Astrocyte (in vitro differentiated cells and primary cell): Measurements from ENCODE around the gene CDKAL1. TPM values are rescaled to one million over a fixed set of nuclear protein-coding genes. Genes with fewer than 3 reads are reported as not detected.

Experiments used
- DNase-seq: peaks from one replicate; pipeline ENCODE4 v3.0.0-alpha.2; 2010; ENCODE audit warnings: low read depth
- FAIRE-seq: peaks from 2 replicates; lab custom pipeline; 2011; peaks lifted over from hg19 to GRCh38; lab: Jason Lieb, UNC
- H2AFZ ChIP-seq: 2 replicates; pipeline ENCODE4 v1.6.0; 2012; ENCODE audit warnings: low read depth, low read length, inconsistent platforms
- H3K27ac ChIP-seq: 2 replicates; pipeline ENCODE4 v1.5.1; 2011; ENCODE audit warnings: low read depth, low read length, inconsistent platforms
- H3K27me3 ChIP-seq: 2 replicates; pipeline ENCODE4 v1.6.0; 2011; ENCODE audit warnings: low read length, inconsistent platforms; ENCODE audit not compliant: insufficient read depth
- H3K36me3 ChIP-seq: 2 replicates; pipeline ENCODE4 v1.5.1; 2011; ENCODE audit warnings: low read length, inconsistent platforms; ENCODE audit not compliant: insufficient read depth
- H3K4me1 ChIP-seq: 2 replicates; pipeline ENCODE4 v1.5.1; 2011; ENCODE audit warnings: low read length, inconsistent platforms; ENCODE audit not compliant: insufficient read depth
- H3K4me2 ChIP-seq: 2 replicates; pipeline ENCODE4 v1.6.0; 2012; ENCODE audit warnings: low read length, inconsistent platforms
- H3K4me3 ChIP-seq: 2 replicates; pipeline ENCODE4 v1.5.1; 2011; ENCODE audit warnings: low read depth, mild to moderate bottlenecking, low read length, inconsistent platforms; ENCODE audit not compliant: insufficient read depth
- H3K79me2 ChIP-seq: 2 replicates; pipeline ENCODE4 v1.6.0; 2012; ENCODE audit warnings: mild to moderate bottlenecking, low read length, inconsistent platforms; ENCODE audit not compliant: insufficient read depth
- H3K9ac ChIP-seq: 2 replicates; pipeline ENCODE4 v1.6.0; 2012; ENCODE audit warnings: mild to moderate bottlenecking, low read length, inconsistent platforms
- H3K9me3 ChIP-seq: 2 replicates; pipeline ENCODE4 v1.5.1; 2012; ENCODE audit warnings: low read depth, mild to moderate bottlenecking, low read length, inconsistent platforms; ENCODE audit not compliant: insufficient read depth
- H4K20me1 ChIP-seq: 2 replicates; pipeline ENCODE4 v1.6.0; 2012; ENCODE audit warnings: low read length, inconsistent platforms; ENCODE audit not compliant: insufficient read depth
- H3K27ac Mint-ChIP-seq: one replicate; pipeline ENCODE4 v1.8.0; 2021; ENCODE audit warnings: mild to moderate bottlenecking, mixed read lengths; ENCODE audit not compliant: unreplicated experiment
- H3K27me3 Mint-ChIP-seq: one replicate; pipeline ENCODE4 v1.8.0; 2021; ENCODE audit warnings: low read depth, mixed read lengths; ENCODE audit not compliant: unreplicated experiment
- H3K36me3 Mint-ChIP-seq: one replicate; pipeline ENCODE4 v1.8.0; 2021; ENCODE audit warnings: low read depth, mixed read lengths; ENCODE audit not compliant: unreplicated experiment
- H3K4me1 Mint-ChIP-seq: one replicate; pipeline ENCODE4 v1.8.0; 2021; ENCODE audit warnings: low read depth, mixed read lengths; ENCODE audit not compliant: unreplicated experiment
- H3K4me3 Mint-ChIP-seq: one replicate; pipeline ENCODE4 v1.8.0; 2021; ENCODE audit warnings: mild to moderate bottlenecking, moderate library complexity, mixed read lengths; ENCODE audit not compliant: unreplicated experiment
- H3K9me3 Mint-ChIP-seq: one replicate; pipeline ENCODE4 v1.8.0; 2021; ENCODE audit warnings: mild to moderate bottlenecking, mixed read lengths; ENCODE audit not compliant: unreplicated experiment
- CTCF ChIP-seq: IDR thresholded peaks from 2 replicates; pipeline ENCODE4 v1.5.1; 2011; ENCODE audit warnings: low read depth, mild to moderate bottlenecking, inconsistent platforms, low read length, moderate library complexity; ENCODE audit not compliant: insufficient read depth
- EZH2 ChIP-seq: IDR thresholded peaks from 2 replicates; pipeline ENCODE4 v1.6.1; 2012; ENCODE audit warnings: mild to moderate bottlenecking, low read length, inconsistent platforms; ENCODE audit not compliant: insufficient read depth
- total RNA-seq: library from RNA; stranded (reverse); gene quantifications from 2 replicates; pipeline ENCODE4 v1.2.1, GENCODE V29; 2021

CDKAL1 gene
- total RNA-seq, 1 donor from 2014 or later, result 13.7 TPM

- H3K9me3 Mint-ChIP-seq, result no peaks in the 10 kb centered on the region
- H3K27me3 Mint-ChIP-seq, result no peaks in the 10 kb centered on the region
- Histone ChIP-seq H3K79me2 (no peaks in the 10 kb centered on the region), H3K4me1 (no peaks in the 10 kb centered on the region), H3K9me3 (no peaks in the 10 kb centered on the region), H3K4me3 (no peak overlapping the region), H2AFZ (no peak overlapping the region), H3K27ac (no peak overlapping the region), H3K36me3 (no peaks in the 10 kb centered on the region), H3K27me3 (no peaks in the 10 kb centered on the region), H4K20me1 (no peaks in the 10 kb centered on the region), H3K4me2 (no peak overlapping the region), H3K9ac (no peak overlapping the region)
- FAIRE-seq, result no peak
- no peak for TF ChIP-seq EZH2
- no peak for TF ChIP-seq CTCF
- no peak for DNase-seq
- H3K36me3 Mint-ChIP-seq, result no peaks in the 10 kb centered on the region
- no peak overlapping the region for H3K27ac Mint-ChIP-seq
- H3K4me1 Mint-ChIP-seq, result no peaks in the 10 kb centered on the region
- no peak overlapping the region for H3K4me3 Mint-ChIP-seq
Observed at GRCh38 chr6:21132446-21132845, 598.2 kb downstream of the CDKAL1 start.

- no peaks in the 10 kb centered on the region for H4K20me1 ChIP-seq
- H3K27ac Mint-ChIP-seq, result no peak overlapping the region
- H3K36me3 ChIP-seq, result no peaks in the 10 kb centered on the region
- TF ChIP-seq CTCF (no peak), EZH2 (no peak)
- no peaks in the 10 kb centered on the region for H3K9me3 Mint-ChIP-seq
- no peaks in the 10 kb centered on the region for H3K4me1 Mint-ChIP-seq
- no peak overlapping the region for H3K4me3 Mint-ChIP-seq
- no peaks in the 10 kb centered on the region for H3K4me1 ChIP-seq
- H3K79me2 ChIP-seq, result no peaks in the 10 kb centered on the region
- no peak overlapping the region for H3K4me2 ChIP-seq
- no peak overlapping the region for H3K9ac ChIP-seq
- no peaks in the 10 kb centered on the region for H3K27me3 Mint-ChIP-seq
- no peak overlapping the region for H3K27ac ChIP-seq
- no peaks in the 10 kb centered on the region for H3K36me3 Mint-ChIP-seq
- no peaks in the 10 kb centered on the region for H3K27me3 ChIP-seq
- no peaks in the 10 kb centered on the region for H3K9me3 ChIP-seq
- no peak overlapping the region for H2AFZ ChIP-seq
- DNase-seq, result peak; percentile 19
- no peak overlapping the region for H3K4me3 ChIP-seq
- FAIRE-seq, result no peak
Observed at GRCh38 chr6:21132856-21133838, 598.9 kb downstream of the CDKAL1 start.

- Mint-ChIP-seq H3K36me3 (no peaks in the 10 kb centered on the region), H3K9me3 (no peaks in the 10 kb centered on the region), H3K27ac (no peak overlapping the region), H3K4me3 (no peak overlapping the region), H3K27me3 (no peaks in the 10 kb centered on the region), H3K4me1 (no peaks in the 10 kb centered on the region)
- no peak for TF ChIP-seq EZH2
- no peak for TF ChIP-seq CTCF
- Histone ChIP-seq H3K27ac (no peak overlapping the region), H3K4me2 (no peak overlapping the region), H3K36me3 (no peaks in the 10 kb centered on the region), H4K20me1 (no peaks in the 10 kb centered on the region), H3K9me3 (no peaks in the 10 kb centered on the region), H3K9ac (no peak overlapping the region), H3K4me3 (no peak overlapping the region), H2AFZ (no peak overlapping the region), H3K79me2 (no peaks in the 10 kb centered on the region), H3K27me3 (no peaks in the 10 kb centered on the region), H3K4me1 (no peaks in the 10 kb centered on the region)
- DNase-seq (no peak), FAIRE-seq (no peak)
Observed at GRCh38 chr6:21133901-21134300, 599.6 kb downstream of the CDKAL1 start.
